A549 (cell line): ENCODE measurements around the gene CDK19.

ENCODE experiments used
- CBX2 ChIP-seq: fragments of 200-600 bp; sonication (generic); IDR thresholded peaks from 2 replicates; pipeline ENCODE4 v1.6.1; 2016; ENCODE audit warnings: low read depth, mild to moderate bottlenecking, borderline replicate concordance
- CEBPB ChIP-seq, 2 experiments: fragments of >200 bp in 1 of 2; sonication (Bioruptor Twin) in 1 of 2; formaldehyde crosslinking in 1 of 2; IDR thresholded peaks; 2 replicates each; pipeline ENCODE4 v1.6.1; 2012 to 2016
- NFE2L2 ChIP-seq: fragments of 150-350 bp; conservative IDR thresholded peaks from 2 replicates; pipeline ENCODE4 v1.6.1; 2014; ENCODE audit warnings: low read length
- NR3C1 ChIP-seq: fragments of >200 bp; sonication (Bioruptor Twin); formaldehyde crosslinking; IDR thresholded peaks from 3 replicates; pipeline ENCODE4 v1.6.1; 2017
- POLR2A ChIP-seq: IDR thresholded peaks from 2 replicates; pipeline ENCODE4 v1.6.1; 2012; ENCODE audit warnings: mild to moderate bottlenecking, low read length
- TP53 ChIP-seq: fragments of 250-450 bp; sonication (Bioruptor Pico); IDR thresholded peaks from 2 replicates; pipeline ENCODE4 v1.5.0; 2021; ENCODE audit warnings: mild to moderate bottlenecking, moderate library complexity
- TF ChIP-seq, protein P1 (sequence below): IDR thresholded peaks from 2 replicates; pipeline ENCODE4 v1.6.1; 2012; ENCODE audit warnings: low read depth, borderline replicate concordance
- TF ChIP-seq, protein P2 (sequence below): fragments of >200 bp; sonication (Bioruptor Twin); formaldehyde crosslinking; IDR thresholded peaks from 3 replicates; pipeline ENCODE4 v1.5.1; 2016
- TF ChIP-seq, protein P3 (sequence below): fragments of 200-600 bp; sonication (generic); IDR thresholded peaks from 2 replicates; pipeline ENCODE4 v1.6.1; 2016; ENCODE audit warnings: antibody characterized with exemption, mild to moderate bottlenecking, moderate library complexity
- TF ChIP-seq, protein P4 (sequence below): fragments of 450-650 bp; IDR thresholded peaks from 2 replicates; pipeline ENCODE4 v1.6.1; 2014; ENCODE audit warnings: antibody characterized with exemption

- no peak for TF ChIP-seq NR3C1
- TF ChIP-seq, protein P1, sequence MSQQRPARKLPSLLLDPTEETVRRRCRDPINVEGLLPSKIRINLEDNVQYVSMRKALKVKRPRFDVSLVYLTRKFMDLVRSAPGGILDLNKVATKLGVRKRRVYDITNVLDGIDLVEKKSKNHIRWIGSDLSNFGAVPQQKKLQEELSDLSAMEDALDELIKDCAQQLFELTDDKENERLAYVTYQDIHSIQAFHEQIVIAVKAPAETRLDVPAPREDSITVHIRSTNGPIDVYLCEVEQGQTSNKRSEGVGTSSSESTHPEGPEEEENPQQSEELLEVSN, result no peak
- TF ChIP-seq, protein P2, sequence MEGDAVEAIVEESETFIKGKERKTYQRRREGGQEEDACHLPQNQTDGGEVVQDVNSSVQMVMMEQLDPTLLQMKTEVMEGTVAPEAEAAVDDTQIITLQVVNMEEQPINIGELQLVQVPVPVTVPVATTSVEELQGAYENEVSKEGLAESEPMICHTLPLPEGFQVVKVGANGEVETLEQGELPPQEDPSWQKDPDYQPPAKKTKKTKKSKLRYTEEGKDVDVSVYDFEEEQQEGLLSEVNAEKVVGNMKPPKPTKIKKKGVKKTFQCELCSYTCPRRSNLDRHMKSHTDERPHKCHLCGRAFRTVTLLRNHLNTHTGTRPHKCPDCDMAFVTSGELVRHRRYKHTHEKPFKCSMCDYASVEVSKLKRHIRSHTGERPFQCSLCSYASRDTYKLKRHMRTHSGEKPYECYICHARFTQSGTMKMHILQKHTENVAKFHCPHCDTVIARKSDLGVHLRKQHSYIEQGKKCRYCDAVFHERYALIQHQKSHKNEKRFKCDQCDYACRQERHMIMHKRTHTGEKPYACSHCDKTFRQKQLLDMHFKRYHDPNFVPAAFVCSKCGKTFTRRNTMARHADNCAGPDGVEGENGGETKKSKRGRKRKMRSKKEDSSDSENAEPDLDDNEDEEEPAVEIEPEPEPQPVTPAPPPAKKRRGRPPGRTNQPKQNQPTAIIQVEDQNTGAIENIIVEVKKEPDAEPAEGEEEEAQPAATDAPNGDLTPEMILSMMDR, result no peak
- TF ChIP-seq CEBPB (IDR thresholded peaks at IDR 0.05), result no peak
- no peak for TF ChIP-seq TP53 (CRISPR knock-in tag)
- no peak for TF ChIP-seq POLR2A
- TF ChIP-seq, protein P3, sequence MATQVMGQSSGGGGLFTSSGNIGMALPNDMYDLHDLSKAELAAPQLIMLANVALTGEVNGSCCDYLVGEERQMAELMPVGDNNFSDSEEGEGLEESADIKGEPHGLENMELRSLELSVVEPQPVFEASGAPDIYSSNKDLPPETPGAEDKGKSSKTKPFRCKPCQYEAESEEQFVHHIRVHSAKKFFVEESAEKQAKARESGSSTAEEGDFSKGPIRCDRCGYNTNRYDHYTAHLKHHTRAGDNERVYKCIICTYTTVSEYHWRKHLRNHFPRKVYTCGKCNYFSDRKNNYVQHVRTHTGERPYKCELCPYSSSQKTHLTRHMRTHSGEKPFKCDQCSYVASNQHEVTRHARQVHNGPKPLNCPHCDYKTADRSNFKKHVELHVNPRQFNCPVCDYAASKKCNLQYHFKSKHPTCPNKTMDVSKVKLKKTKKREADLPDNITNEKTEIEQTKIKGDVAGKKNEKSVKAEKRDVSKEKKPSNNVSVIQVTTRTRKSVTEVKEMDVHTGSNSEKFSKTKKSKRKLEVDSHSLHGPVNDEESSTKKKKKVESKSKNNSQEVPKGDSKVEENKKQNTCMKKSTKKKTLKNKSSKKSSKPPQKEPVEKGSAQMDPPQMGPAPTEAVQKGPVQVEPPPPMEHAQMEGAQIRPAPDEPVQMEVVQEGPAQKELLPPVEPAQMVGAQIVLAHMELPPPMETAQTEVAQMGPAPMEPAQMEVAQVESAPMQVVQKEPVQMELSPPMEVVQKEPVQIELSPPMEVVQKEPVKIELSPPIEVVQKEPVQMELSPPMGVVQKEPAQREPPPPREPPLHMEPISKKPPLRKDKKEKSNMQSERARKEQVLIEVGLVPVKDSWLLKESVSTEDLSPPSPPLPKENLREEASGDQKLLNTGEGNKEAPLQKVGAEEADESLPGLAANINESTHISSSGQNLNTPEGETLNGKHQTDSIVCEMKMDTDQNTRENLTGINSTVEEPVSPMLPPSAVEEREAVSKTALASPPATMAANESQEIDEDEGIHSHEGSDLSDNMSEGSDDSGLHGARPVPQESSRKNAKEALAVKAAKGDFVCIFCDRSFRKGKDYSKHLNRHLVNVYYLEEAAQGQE, result no peak
- TF ChIP-seq NFE2L2, result no peak
- TF ChIP-seq, protein P4, sequence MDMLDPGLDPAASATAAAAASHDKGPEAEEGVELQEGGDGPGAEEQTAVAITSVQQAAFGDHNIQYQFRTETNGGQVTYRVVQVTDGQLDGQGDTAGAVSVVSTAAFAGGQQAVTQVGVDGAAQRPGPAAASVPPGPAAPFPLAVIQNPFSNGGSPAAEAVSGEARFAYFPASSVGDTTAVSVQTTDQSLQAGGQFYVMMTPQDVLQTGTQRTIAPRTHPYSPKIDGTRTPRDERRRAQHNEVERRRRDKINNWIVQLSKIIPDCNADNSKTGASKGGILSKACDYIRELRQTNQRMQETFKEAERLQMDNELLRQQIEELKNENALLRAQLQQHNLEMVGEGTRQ, result no peak
- TF ChIP-seq CBX2, result no peak
These were observed 2.5 kb downstream of the CDK19 start for GRCh38 chr6:110812719-110813118.
